Measurements from ENCODE around the gene PPFIA4.

Gene PPFIA4

DNA sequence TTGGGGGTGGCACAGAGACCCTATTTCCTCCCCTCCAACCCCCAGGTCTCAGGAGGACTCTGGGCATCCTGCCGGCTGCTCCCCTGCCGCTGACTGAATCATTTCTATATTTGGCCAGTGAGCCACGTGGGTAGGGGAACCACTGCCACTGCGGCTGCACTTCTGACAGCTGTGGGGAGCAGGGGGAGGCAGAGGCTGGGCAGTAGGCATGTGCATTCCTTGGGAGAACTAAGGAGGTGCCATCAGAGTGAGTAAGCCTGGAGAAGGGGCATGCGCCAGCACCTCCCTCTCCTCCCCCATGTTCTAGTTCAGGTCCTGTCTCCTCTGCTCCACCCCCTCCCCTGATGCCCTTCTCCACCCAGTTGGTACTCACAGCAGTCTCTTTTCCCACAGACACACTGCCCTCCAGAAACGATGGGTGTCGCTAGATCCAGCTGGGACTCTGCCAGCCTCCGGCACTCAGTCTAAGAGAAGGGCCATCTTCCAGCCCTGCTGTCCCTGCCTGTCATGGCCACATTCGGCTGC lies 12.0 kb downstream of the PPFIA4 start:
- no peak for DNase-seq
- in situ Hi-C loops (cut with MboI; ENCODE audit: low pct_unique_long_range_greater_than_20kb, low sequenced_read_pairs) = no loop called here

DNA sequence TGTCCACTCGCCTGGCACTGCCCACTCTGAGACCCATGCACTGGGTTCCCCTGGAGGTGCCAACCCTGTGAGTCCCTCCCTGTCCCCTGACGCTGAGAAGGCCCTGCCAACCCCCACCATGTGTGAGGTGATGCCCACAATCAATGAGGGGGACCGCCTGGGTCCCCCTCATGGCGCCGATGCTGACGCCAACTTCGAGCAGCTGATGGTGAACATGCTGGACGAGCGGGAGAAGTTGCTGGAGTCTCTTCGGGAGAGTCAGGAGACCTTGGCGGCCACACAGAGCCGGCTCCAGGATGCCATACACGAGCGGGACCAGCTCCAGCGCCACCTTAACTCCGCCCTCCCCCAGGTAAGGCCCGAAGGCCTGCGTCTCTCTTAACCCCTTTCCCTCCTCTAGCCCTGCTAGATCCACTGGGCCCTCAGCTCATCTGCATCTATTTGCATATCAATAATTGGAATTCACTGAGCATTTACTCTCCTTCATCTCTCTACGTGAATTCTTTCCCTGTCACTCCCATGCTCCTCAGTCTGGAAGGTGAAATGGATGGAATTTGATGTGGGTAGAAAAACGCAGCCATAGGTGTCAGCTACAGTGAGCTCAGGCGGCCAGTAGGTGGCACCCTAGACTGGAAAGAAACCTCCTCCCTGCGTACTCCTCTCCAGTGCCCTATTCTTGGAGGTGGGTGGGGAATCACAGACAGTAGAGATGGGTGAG lies 12.8 kb downstream of the PPFIA4 start:
- in situ Hi-C loops (cut with MboI; ENCODE audit: low pct_unique_long_range_greater_than_20kb, low sequenced_read_pairs) = no loop called here
- peak; percentile 74 for DNase-seq

DNA sequence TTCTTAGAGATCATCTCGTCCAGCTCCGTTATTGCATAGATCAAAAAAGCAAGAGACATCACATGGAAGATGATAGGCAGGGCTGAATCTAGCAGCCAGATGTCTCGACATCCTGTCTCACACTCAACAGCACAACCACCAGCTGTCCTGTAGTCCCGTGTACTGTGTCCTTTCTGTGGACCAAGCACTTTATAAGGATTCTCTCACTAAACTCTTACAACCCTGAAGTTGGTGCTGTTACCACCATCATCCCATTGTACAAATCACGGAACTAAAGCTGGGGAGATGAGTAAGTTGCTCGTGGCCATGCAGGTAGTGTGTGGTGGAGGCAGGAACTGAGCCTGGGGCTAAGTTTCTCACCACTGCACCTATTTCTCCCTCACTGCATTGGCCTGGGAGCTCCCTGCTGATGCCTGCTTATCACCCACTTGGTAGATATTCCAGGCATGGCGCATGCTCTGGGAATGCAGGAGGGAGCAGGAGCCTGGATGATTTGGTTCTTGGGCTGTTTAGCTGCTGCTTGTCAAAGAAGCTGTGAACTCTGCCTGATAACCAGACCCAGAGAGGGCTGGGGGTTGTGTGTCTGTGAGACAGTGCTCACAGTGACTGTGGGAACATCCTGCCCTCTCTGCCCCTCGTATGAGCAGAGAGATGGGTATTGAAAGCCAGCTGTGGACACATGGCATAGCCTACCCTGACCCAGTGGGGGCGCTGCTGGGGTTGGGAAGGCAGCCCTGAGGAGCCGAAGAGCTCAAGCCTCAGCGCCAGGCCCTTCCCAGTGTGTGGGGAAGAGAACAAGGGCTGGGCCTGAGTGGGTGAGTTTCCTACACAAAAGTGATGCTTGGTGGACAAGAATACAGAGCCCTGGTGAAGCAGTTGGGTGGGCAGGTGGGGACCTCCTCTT lies 13.6 kb downstream of the PPFIA4 start:
- in situ Hi-C loops (cut with MboI; ENCODE audit: low pct_unique_long_range_greater_than_20kb, low sequenced_read_pairs) = no loop called here
- DNase-seq = peak; percentile 32

DNA sequence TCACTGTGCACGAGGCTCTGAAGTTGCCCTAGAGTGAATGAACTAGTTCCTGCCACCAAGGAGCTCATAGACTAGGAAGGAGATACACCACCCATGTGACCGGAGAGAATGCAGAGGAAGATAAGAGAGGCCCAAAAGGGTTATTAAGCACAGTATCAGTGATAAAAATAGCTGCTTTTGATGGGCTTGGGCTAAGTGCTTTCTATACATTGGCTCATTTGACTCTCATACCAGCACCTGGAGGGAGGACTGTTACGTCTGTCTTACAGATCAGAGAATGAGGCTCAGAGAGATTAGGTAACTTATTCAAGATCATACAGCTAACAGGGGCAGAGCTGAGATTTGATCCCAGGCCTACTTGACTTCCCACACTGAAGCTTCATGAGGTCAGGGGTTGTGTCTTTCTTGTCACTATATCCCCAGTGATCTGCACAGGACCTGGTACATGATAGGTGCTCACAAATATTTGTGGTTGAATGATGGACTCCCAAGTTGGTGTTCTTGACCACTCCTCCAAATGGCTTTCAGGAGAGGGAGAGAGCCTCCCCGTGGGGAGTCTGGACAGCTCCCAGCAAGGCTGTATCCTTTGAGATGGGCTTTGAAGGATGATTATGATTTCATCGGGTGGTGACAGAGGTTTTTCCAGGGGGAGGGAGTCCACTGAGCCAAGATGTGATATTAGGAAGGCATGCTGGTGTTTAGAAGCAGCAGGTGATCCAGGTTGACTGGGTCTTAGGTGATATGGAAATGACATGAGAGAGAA lies 14.4 kb downstream of the PPFIA4 start:
- in situ Hi-C loops (cut with MboI; ENCODE audit: low pct_unique_long_range_greater_than_20kb, low sequenced_read_pairs) = no loop called here
- no peak for DNase-seq

DNA sequence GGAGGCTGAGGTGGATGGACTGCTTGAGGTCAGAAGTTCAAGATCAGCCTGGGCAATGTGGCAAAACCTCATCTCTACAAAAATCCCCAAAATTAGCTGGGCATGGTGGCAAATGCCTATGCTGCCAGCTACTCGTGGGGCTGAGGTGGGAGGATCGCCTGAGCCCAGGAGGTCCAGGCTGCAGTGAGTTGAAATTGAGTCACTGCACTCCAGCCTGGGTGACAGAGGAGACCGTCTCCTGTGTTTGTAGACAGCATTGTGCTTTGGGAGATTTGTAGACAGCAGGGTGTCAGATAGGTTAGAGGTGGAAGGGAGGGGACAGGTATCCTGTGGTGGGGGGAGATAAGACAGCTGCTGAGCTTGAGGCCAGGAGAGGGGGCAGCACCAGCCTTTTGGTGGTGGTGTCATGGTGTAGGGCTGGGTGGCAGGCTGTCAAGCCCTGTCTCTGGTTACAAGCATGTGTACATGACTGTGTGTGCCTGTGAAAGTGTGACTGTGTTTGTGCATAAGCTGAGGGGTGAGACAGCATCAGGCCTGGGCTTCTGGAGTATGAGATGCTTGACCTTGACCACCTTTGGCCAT lies 15.2 kb downstream of the PPFIA4 start:
- DNase-seq = no peak
- in situ Hi-C loops (cut with MboI; ENCODE audit: low pct_unique_long_range_greater_than_20kb, low sequenced_read_pairs) = no loop called here

DNA sequence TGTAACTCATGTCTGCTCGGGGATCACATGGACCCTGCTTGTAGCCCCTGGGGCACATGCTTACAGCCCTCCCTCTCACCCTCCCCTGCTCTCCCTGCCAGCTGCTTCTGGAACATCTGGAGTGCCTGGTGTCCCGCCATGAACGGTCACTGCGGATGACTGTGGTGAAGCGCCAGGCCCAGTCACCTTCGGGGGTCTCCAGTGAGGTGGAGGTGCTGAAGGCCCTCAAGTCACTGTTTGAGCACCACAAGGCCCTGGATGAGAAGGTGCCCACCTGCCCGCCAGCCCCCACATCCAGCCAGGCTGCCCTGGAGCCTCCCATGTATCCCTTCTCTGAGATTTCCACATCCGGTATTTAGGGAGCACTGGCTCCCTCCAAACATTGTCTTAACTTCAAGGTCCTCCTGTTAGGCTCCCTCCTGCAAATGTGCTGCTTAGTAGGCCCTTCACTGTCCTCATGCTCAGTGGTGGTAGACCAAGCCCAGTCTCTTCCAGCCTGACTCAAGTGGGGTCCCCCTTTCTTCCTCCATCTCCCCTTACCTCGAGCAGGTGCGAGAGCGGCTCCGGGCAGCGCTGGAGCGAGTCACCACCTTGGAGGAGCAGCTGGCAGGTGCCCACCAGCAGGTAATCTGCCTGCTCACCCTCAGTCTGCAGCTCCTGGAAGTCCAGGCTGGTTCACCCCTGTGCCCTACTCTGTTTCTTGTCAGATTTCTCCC lies 17.7 kb downstream of the PPFIA4 start:
- in situ Hi-C loops (cut with MboI; ENCODE audit: low pct_unique_long_range_greater_than_20kb, low sequenced_read_pairs) = no loop called here
- DNase-seq = no peak

DNA sequence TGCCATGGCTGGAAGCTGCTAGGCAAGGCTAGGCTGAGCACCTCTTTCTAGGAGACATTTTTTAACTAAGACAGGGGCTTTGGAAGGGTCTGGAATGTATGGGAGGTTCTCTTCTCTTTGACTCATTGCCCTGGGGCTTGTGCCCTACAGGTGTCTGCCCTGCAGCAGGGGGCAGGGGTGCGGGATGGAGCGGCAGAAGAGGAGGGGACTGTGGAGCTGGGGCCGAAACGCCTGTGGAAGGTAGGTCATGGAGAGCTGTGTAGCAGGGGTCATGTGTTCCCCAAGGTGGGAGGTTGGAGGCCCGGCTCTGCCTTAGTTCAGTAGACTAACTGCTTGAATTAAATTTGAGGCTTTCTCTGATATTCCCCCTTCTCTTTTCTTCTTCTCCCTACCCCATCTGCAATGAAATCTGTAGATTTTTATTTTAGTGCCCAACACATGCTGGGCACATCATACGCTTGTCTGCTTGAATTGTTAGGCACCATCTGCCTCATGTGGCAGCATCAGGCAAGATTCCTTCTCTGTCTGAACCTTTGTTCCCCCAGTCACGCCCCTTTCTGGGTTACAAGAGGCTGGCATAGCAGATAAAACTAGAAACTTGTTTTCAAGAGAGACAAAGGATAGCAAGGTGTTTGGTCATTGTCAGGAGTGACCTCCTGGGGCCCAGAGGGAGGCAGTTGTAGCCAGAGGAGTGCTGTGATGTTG lies 18.4 kb downstream of the PPFIA4 start:
- in situ Hi-C loops (cut with MboI; ENCODE audit: low pct_unique_long_range_greater_than_20kb, low sequenced_read_pairs) = no loop called here

DNA sequence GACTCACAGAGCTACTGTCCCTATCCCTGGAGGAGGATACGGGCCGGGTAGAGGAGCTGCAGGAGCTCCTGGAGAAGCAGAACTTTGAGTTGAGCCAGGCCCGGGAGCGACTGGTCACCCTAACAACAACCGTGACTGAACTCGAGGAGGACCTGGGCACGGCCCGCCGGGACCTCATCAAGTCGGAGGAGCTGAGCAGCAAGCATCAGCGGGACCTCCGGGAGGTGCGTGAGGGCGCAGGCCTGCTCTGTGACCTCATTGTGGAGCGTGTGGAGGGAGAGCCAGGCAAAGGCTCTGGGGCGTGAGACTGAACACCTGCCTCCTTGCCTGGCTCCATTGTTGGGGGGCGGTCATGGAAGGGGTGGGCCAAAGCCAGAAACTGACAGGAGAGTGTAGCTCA lies 19.0 kb downstream of the PPFIA4 start:
- no peak for DNase-seq
- in situ Hi-C loops (cut with MboI; ENCODE audit: low pct_unique_long_range_greater_than_20kb, low sequenced_read_pairs) = no loop called here

More for the DNA sequence above, 18.4 kb downstream of the PPFIA4 start:
- no peak for DNase-seq

DNA sequence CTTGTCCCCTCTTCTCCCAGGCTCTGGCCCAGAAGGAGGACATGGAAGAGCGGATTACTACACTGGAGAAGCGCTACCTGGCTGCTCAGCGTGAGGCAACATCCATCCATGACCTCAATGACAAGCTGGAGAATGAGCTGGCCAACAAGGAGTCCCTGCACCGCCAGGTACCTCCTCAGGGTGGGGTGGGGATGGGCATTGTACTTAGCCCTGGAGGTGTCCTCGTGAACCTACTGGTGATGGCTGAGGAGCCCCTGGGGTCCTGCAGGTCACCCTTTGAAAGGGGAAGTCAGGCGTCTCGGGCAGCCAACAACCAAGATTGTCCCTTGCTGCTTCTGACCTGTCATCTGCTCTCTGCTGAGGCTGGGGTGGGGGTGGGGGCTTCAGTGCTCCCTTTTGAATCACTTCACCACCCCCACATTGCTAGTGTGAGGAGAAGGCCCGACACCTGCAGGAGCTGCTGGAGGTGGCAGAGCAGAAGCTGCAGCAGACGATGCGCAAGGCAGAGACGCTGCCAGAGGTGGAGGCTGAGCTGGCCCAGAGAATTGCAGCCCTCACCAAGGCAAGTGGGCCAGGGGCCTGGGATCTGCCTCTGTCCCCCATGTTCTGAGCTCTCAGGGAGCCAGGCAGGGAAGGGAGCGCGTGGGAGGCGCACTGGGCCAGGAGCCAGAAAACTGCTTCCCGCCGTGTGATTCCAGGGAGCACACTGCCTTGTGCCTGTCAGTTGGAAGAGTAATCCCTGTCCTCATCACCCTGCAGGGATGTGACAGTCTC lies 19.7 kb downstream of the PPFIA4 start:
- in situ Hi-C loops (cut with MboI; ENCODE audit: low pct_unique_long_range_greater_than_20kb, low sequenced_read_pairs) = no loop called here
- no peak for DNase-seq

DNA sequence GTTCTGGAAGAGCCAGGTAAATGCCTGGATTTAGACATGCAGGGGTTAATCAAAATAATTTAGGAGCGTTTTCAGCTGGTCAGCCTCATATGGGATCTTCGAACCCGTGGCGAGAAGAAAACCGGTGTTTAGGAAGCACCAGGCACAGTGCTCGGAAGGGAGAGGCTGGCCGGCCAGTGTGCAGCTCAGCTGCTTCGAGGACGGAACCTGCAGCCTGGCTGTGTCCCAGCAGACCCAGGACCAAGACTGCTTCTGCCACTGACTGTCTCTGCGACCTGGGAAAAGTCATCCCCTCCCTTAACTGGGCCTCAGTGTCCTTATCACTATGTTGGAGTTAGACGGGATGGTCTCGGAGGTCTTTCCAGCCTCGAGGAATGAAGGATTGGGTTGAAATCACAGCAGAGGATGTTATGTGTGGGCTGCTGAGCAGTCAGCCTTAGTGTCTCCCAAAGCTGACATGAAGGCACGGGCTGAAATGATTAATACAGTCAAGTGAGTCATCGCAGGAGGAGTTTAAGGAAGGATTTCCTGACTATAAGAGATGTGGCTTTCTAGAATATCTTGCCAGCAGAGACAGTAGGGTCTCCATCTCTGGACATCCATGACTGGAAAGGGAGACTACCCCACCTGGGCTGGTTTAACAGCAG lies 20.8 kb downstream of the PPFIA4 start:
- DNase-seq = no peak
- in situ Hi-C loops (cut with MboI; ENCODE audit: low pct_unique_long_range_greater_than_20kb, low sequenced_read_pairs) = no loop called here

DNA sequence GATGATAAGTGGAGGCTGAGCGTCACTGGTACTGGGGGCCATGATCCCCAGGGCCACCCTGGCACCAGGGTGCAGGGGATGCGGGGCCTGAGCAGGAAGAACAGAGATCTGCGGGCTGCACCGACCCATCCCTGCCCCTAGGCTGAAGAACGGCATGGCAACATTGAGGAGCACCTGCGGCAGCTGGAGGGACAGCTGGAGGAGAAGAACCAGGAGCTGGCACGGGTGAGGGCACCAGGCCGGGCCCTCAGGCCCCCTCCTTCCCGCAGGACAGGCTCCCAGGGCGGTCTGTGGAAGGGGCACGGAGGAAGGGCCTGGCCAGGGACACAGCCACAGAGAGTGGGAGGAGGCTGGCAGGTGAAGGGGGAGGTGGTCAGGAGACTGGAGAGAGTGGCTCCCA lies 21.8 kb downstream of the PPFIA4 start:
- in situ Hi-C loops (cut with MboI; ENCODE audit: low pct_unique_long_range_greater_than_20kb, low sequenced_read_pairs) = no loop called here

DNA sequence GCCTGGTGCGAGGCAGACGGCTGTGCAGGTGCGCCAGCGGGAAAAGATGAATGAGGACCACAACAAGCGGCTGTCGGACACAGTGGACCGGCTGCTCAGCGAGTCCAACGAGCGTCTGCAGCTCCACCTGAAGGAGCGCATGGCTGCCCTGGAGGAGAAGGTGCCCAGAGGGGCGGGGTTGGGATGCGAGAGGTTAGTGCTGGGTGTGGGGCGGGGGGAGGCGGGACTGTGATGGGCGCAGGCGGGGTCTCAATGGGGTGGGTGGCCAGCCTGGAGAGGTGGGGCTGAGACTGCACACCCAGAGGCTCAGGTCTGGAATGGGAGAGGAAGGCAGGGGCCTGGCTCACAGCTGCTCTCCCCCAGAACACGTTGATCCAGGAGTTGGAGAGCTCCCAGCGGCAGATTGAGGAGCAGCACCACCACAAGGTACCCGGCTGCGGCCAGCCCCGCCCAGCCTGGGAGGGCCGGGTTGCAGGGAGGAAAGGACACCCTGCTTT lies 22.3 kb downstream of the PPFIA4 start:
- DNase-seq = no peak
- in situ Hi-C loops (cut with MboI; ENCODE audit: low pct_unique_long_range_greater_than_20kb, low sequenced_read_pairs) = no loop called here

More for the DNA sequence above, 21.8 kb downstream of the PPFIA4 start:
- no peak for DNase-seq

DNA sequence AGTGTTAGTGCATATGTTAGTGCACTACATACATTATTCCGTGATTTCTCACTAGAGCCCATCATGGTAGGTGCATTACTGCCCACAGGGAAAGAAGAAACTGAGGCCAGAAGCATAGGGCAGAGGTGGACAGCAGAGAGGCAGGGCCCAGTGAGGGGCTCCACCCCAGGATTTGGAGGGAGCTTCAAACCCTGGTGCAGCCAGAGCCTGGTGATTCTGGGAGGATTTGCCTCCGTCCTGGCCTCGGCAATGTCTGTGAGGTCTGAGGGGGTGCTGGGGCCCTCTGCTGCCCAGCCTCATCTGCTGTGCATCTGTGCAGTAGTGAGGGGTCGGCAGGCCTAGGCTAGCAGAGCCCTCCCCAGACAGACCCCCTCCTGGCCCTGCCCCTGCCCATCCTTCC lies 22.8 kb downstream of the PPFIA4 start:
- in situ Hi-C loops (cut with MboI; ENCODE audit: low pct_unique_long_range_greater_than_20kb, low sequenced_read_pairs) = no loop called here

DNA sequence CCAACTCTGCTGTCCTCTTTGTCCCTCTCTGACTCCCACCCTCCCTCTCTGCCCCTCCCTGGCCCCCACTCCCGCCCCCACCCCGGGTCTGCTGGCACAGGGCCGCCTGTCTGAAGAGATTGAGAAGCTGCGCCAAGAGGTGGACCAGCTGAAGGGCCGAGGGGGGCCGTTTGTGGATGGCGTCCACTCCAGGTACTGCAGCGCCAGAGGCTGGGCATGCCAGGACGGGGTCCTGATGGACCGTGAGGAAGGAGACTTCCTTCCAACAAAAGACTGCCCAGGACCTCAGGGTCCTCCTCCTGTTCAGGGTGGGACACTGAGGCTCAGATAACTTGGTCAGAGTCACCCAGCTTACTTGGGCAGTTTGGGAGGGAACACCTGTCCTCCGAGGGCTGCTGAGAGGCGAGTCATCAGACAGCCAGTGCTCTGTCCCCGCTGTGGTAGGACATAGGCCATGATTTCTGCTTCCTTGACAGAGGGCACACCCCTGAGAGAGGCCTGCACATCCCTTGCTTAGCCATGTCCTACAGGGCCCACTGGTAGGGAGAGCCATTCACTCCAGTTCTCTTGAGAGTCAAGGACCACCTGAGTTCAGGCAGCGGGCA lies 23.4 kb downstream of the PPFIA4 start:
- no peak for DNase-seq
- in situ Hi-C loops (cut with MboI; ENCODE audit: low pct_unique_long_range_greater_than_20kb, low sequenced_read_pairs) = no loop called here

More for the DNA sequence above, 22.8 kb downstream of the PPFIA4 start:
- DNase-seq = no peak

DNA sequence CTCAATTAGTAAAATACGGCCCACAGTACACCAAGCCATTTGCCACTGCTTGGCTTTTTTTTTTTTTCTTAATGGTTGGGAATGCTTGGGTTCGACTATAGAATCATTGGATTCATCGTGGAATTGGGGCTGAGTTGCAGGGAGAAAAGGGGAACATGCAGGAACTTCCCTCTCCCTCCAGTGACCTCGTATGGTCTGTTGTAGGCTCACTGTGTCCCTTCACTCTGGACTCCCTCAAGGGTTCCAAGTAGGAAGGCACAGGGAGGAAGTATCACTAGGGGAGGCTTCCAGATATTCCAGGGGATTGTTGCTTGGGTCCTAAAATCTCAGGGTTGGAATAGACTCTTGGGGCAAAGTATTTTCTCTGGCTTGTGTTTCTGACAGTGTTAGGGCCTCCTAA lies 24.5 kb downstream of the PPFIA4 start:
- no peak for DNase-seq
- in situ Hi-C loops (cut with MboI; ENCODE audit: low pct_unique_long_range_greater_than_20kb, low sequenced_read_pairs) = no loop called here

DNA sequence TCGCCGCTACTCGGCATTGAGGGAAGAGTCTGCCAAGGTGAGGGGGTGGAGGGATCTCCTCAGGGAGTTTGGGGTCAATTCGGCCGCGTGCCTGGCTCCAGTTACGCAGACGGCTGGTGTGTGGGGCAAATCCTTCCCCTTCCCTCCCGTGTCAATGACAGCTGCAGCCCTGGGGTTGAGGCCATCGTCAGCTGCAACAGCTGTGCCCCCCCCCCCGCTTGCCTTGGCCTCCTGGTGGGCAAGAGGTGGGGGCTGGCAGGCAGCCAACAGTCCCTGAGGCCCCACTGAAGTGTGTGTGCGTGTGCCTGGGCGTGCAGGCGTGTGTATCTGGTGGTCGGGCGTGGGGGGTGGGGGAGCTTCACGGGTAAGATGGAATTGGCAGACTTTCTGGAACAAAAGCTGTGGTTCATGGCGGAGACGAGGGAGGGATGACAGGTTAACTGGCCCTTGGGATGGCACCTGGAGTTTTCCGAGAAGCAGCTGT lies 25.6 kb downstream of the PPFIA4 start:
- in situ Hi-C loops (cut with MboI; ENCODE audit: low pct_unique_long_range_greater_than_20kb, low sequenced_read_pairs) = no loop called here
- DNase-seq = no peak

Data from KBM-7 (cell line).